ENCODE data around the gene IFT25.

- TF ChIP-seq POLR2AphosphoS5 (IDR thresholded peaks at IDR 0.05; ENCODE audit: low read depth) (no peak), EZH2 (IDR thresholded peaks at IDR 0.05; ENCODE audit: low read depth, unreplicated experiment) (no peak), EZH2phosphoT487 (IDR thresholded peaks at IDR 0.05; ENCODE audit: unreplicated experiment) (no peak), REST (IDR thresholded peaks at IDR 0.05; ENCODE audit: unreplicated experiment) (no peak), NANOG (IDR thresholded peaks at IDR 0.05; ENCODE audit: borderline replicate concordance) (no peak), JUNB (IDR thresholded peaks at IDR 0.05; ENCODE audit: unreplicated experiment) (no peak), STAT1 (IDR thresholded peaks at IDR 0.05; ENCODE audit: unreplicated experiment) (no peak), ZNF114 (CRISPR knock-in tag; IDR thresholded peaks at IDR 0.05) (no peak)
- TF ChIP-seq, protein P1, sequence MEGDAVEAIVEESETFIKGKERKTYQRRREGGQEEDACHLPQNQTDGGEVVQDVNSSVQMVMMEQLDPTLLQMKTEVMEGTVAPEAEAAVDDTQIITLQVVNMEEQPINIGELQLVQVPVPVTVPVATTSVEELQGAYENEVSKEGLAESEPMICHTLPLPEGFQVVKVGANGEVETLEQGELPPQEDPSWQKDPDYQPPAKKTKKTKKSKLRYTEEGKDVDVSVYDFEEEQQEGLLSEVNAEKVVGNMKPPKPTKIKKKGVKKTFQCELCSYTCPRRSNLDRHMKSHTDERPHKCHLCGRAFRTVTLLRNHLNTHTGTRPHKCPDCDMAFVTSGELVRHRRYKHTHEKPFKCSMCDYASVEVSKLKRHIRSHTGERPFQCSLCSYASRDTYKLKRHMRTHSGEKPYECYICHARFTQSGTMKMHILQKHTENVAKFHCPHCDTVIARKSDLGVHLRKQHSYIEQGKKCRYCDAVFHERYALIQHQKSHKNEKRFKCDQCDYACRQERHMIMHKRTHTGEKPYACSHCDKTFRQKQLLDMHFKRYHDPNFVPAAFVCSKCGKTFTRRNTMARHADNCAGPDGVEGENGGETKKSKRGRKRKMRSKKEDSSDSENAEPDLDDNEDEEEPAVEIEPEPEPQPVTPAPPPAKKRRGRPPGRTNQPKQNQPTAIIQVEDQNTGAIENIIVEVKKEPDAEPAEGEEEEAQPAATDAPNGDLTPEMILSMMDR (conservative IDR thresholded peaks at IDR 0.05; ENCODE audit: low read depth in 2 of 2): no peak
- TF ChIP-seq, protein P2, sequence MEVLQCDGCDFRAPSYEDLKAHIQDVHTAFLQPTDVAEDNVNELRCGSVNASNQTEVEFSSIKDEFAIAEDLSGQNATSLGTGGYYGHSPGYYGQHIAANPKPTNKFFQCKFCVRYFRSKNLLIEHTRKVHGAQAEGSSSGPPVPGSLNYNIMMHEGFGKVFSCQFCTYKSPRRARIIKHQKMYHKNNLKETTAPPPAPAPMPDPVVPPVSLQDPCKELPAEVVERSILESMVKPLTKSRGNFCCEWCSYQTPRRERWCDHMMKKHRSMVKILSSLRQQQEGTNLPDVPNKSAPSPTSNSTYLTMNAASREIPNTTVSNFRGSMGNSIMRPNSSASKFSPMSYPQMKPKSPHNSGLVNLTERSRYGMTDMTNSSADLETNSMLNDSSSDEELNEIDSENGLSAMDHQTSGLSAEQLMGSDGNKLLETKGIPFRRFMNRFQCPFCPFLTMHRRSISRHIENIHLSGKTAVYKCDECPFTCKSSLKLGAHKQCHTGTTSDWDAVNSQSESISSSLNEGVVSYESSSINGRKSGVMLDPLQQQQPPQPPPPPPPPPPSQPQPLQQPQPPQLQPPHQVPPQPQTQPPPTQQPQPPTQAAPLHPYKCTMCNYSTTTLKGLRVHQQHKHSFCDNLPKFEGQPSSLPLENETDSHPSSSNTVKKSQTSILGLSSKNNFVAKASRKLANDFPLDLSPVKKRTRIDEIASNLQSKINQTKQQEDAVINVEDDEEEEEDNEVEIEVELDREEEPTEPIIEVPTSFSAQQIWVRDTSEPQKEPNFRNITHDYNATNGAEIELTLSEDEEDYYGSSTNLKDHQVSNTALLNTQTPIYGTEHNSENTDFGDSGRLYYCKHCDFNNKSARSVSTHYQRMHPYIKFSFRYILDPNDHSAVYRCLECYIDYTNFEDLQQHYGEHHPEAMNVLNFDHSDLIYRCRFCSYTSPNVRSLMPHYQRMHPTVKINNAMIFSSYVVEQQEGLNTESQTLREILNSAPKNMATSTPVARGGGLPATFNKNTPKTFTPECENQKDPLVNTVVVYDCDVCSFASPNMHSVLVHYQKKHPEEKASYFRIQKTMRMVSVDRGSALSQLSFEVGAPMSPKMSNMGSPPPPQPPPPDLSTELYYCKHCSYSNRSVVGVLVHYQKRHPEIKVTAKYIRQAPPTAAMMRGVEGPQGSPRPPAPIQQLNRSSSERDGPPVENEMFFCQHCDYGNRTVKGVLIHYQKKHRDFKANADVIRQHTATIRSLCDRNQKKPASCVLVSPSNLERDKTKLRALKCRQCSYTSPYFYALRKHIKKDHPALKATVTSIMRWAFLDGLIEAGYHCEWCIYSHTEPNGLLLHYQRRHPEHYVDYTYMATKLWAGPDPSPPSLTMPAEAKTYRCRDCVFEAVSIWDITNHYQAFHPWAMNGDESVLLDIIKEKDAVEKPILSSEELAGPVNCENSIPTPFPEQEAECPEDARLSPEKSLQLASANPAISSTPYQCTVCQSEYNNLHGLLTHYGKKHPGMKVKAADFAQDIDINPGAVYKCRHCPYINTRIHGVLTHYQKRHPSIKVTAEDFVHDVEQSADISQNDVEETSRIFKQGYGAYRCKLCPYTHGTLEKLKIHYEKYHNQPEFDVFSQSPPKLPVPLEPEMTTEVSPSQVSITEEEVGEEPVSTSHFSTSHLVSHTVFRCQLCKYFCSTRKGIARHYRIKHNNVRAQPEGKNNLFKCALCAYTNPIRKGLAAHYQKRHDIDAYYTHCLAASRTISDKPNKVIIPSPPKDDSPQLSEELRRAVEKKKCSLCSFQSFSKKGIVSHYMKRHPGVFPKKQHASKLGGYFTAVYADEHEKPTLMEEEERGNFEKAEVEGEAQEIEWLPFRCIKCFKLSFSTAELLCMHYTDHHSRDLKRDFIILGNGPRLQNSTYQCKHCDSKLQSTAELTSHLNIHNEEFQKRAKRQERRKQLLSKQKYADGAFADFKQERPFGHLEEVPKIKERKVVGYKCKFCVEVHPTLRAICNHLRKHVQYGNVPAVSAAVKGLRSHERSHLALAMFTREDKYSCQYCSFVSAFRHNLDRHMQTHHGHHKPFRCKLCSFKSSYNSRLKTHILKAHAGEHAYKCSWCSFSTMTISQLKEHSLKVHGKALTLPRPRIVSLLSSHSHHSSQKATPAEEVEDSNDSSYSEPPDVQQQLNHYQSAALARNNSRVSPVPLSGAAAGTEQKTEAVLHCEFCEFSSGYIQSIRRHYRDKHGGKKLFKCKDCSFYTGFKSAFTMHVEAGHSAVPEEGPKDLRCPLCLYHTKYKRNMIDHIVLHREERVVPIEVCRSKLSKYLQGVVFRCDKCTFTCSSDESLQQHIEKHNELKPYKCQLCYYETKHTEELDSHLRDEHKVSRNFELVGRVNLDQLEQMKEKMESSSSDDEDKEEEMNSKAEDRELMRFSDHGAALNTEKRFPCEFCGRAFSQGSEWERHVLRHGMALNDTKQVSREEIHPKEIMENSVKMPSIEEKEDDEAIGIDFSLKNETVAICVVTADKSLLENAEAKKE (CRISPR knock-in tag; IDR thresholded peaks at IDR 0.05): no peak
Measured at GRCh38 chr1:53896635-53897229, 48.8 kb downstream of the IFT25 start.

Data from GM23338 (cell line).